Gastrocnemius medialis (tissue), 4 donors: ENCODE results near the gene OSBPL10. TPM values are rescaled to one million over a fixed set of nuclear protein-coding genes. Genes with fewer than 3 reads are reported as not detected.

Source experiments
- ATAC-seq, 2 donors: fragments of 150-250 bp; one replicate each; pipeline ENCODE4 v1.9.1; 2016
- DNase-seq, 2 donors: peaks; one replicate each; pipeline ENCODE4 v3.0.0-alpha.2; 2019
- H3K27ac ChIP-seq, 4 donors: fragments of 200-600 bp; sonication (generic); 1 replicate in 1 of 4; 2 replicates in 3 of 4; pipeline ENCODE4 v1.5.1; 2016 to 2018; ENCODE audit warnings: mild to moderate bottlenecking in 2 of 4, moderate library complexity in 1 of 4
- H3K27me3 ChIP-seq, 3 donors: fragments of 200-600 bp; sonication (generic) in 2 of 3; 1 replicate in 1 of 3; 2 replicates in 2 of 3; pipeline versions ENCODE4 v1.5.1 to v1.6.0; 2016 to 2019; ENCODE audit warnings: mild to moderate bottlenecking in 1 of 3, moderate library complexity in 1 of 3
- H3K36me3 ChIP-seq, 2 donors: fragments of 200-600 bp; sonication (generic) in 1 of 2; one replicate each; pipeline ENCODE4 v1.5.1; 2017 to 2018
- H3K4me1 ChIP-seq, 2 donors: fragments of 200-600 bp; sonication (generic) in 1 of 2; one replicate each; pipeline ENCODE4 v1.5.1; 2016 to 2017; ENCODE audit warnings: mild to moderate bottlenecking in 2 of 2
- H3K4me3 ChIP-seq, 4 donors: fragments of 200-600 bp; sonication (generic) in 3 of 4; 1 replicate in 1 of 4; 2 replicates in 3 of 4; pipeline ENCODE4 v1.5.1; 2016 to 2019; ENCODE audit warnings: mild to moderate bottlenecking in 2 of 4
- H3K9me3 ChIP-seq, 3 donors: fragments of 200-600 bp; sonication (generic) in 2 of 3; 1 replicate in 1 of 3; 2 replicates in 2 of 3; pipeline ENCODE4 v1.5.1; 2016 to 2019
- CTCF ChIP-seq, 5 experiments: fragments of 450-650 bp in 3 of 5; fragments of 200-600 bp in 2 of 5; sonication (generic) in 2 of 5; IDR thresholded peaks in 4 of 5; conservative IDR thresholded peaks in 1 of 5; 1 replicate in 4 of 5; 2 replicates in 1 of 5; pipeline ENCODE4 v1.5.1; 2016 to 2019; ENCODE audit warnings: antibody characterized with exemption in 5 of 5, mild to moderate bottlenecking in 3 of 5, moderate library complexity in 3 of 5
- POLR2A ChIP-seq, 2 donors: fragments of 450-650 bp; IDR thresholded peaks; one replicate each; pipeline ENCODE4 v1.6.1; 2017; ENCODE audit warnings: antibody characterized with exemption in 2 of 2, mild to moderate bottlenecking in 2 of 2, moderate library complexity in 2 of 2
- in situ Hi-C, 4 donors: fragments of 200-750 bp; cut with MboI; loops; one replicate each; pipeline versions ENCODE4 v1.15.0 to v1.8.0; 2017; ENCODE audit warnings: low sequenced_read_pairs in 4 of 4
- intact Hi-C: fragments of 100-400 bp; cut with DNase I; formaldehyde crosslinking; loops from one replicate; pipeline ENCODE4 v1.15.1; 2023; ENCODE audit warnings: low total_unique reads
- total RNA-seq, 4 donors: library from RNA; depleted of rRNA; stranded (reverse); fragments of >200 nt; gene quantifications; one replicate each; pipeline versions ENCODE4 v1.1.0 to v1.2.3, GENCODE V29; 2016

OSBPL10 gene
- total RNA-seq, 4 donors from 2014 or later, result 1.4 to 7.0 (median 3.8) TPM

- ATAC-seq, result no peak
- Histone ChIP-seq H3K9me3 (no peaks in the 10 kb centered on the region), H3K36me3 (no peaks in the 10 kb centered on the region), H3K4me3 (no peak overlapping the region), H3K27ac (no peak overlapping the region), H3K4me1 (no peaks in the 10 kb centered on the region), H3K27me3 (no peaks in the 10 kb centered on the region)
- in situ Hi-C loops (no loop called here), intact Hi-C loops (no loop called here)
- no peak for DNase-seq
- TF ChIP-seq POLR2A (IDR thresholded peaks at IDR 0.05) (no peak), CTCF (IDR thresholded peaks at IDR 0.05 in 4 of 5, conservative IDR thresholded peaks at IDR 0.05 in 1 of 5) (no peak)
Measured at GRCh38 chr3:31802981-31803740, 177.9 kb downstream of the OSBPL10 start.

DNA sequence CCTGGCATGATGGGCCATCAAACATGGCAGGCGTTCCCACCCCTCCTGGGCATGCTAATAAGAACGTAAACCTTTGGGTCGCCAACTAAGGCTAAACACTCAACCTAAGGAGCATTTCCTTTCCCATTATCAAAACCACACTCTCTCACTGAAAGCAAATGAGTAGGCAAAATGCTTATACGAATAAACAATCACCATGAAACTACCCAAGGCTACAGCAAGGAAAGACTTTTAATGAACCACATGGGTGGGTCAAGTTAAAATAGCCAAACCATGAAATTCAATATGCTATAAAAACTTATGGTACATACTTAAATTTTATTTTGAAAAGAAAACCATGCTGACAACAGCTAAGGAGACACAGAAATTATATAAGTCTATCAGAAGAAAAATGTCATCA, 180.6 kb downstream of the OSBPL10 start:
- H3K9me3 ChIP-seq, result no peaks in the 10 kb centered on the region
- ATAC-seq (no peak), DNase-seq (no peak)
- H3K4me3 ChIP-seq, result no peak overlapping the region
- H3K4me1 ChIP-seq, result no peaks in the 10 kb centered on the region
- TF ChIP-seq POLR2A (IDR thresholded peaks at IDR 0.05) (no peak), CTCF (IDR thresholded peaks at IDR 0.05 in 4 of 5, conservative IDR thresholded peaks at IDR 0.05 in 1 of 5) (no peak)
- H3K27me3 ChIP-seq, result no peaks in the 10 kb centered on the region
- intact Hi-C loops, result no loop called here
- H3K36me3 ChIP-seq, result no peaks in the 10 kb centered on the region
- in situ Hi-C loops, result no loop called here
- H3K27ac ChIP-seq, result no peak overlapping the region

DNA sequence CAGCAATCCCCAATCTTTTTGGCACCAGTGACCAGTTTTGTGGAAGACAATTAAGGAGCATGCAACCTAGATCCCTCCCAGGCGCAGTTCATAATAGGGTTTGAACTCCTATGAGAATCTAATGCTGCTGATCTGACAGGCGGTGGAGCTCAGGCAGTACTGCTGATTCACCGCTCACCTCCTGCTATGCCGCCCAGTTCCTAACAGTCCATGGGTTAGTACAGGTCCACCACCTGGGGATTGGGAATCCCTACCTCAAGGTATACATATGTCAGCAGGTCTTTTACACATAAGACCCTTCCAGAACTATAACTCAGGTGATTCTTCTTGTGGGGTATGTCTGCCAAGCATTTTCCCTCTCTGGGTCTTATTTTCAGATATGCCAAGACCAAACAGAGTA, 182.2 kb downstream of the OSBPL10 start:
- no peaks in the 10 kb centered on the region for H3K9me3 ChIP-seq
- H3K36me3 ChIP-seq, result no peaks in the 10 kb centered on the region
- no peak for ATAC-seq
- no peak overlapping the region for H3K4me3 ChIP-seq
- in situ Hi-C loops (no loop called here), intact Hi-C loops (no loop called here)
- H3K27me3 ChIP-seq, result no peaks in the 10 kb centered on the region
- DNase-seq, result no peak
- TF ChIP-seq POLR2A (IDR thresholded peaks at IDR 0.05), result no peak
- TF ChIP-seq CTCF (IDR thresholded peaks at IDR 0.05 in 4 of 5, conservative IDR thresholded peaks at IDR 0.05 in 1 of 5), result no peak
- no peak overlapping the region for H3K27ac ChIP-seq
- H3K4me1 ChIP-seq, result no peaks in the 10 kb centered on the region

- H3K36me3 ChIP-seq, result no peaks in the 10 kb centered on the region
- no peaks in the 10 kb centered on the region for H3K9me3 ChIP-seq
- no peak overlapping the region for H3K4me3 ChIP-seq
- H3K27me3 ChIP-seq, result no peaks in the 10 kb centered on the region
- intact Hi-C loops, result no loop called here
- ATAC-seq (no peak), DNase-seq (no peak)
- H3K27ac ChIP-seq, result no peak overlapping the region
- in situ Hi-C loops, result no loop called here
- peaks cover 5 to 6% of the 10 kb centered on the region in 2 donors for H3K4me1 ChIP-seq
- no peak for TF ChIP-seq POLR2A (IDR thresholded peaks at IDR 0.05)
- TF ChIP-seq CTCF (IDR thresholded peaks at IDR 0.05 in 4 of 5, conservative IDR thresholded peaks at IDR 0.05 in 1 of 5), result no peak
Measured at GRCh38 chr3:31793821-31794220, 187.2 kb downstream of the OSBPL10 start.

- peaks cover 5 to 6% of the 10 kb centered on the region in 2 donors for H3K4me1 ChIP-seq
- H3K27me3 ChIP-seq, result no peaks in the 10 kb centered on the region
- H3K36me3 ChIP-seq, result no peaks in the 10 kb centered on the region
- in situ Hi-C loops (no loop called here), intact Hi-C loops (no loop called here)
- no peak overlapping the region for H3K4me3 ChIP-seq
- ATAC-seq (no peak), DNase-seq (no peak)
- TF ChIP-seq POLR2A (IDR thresholded peaks at IDR 0.05) (no peak), CTCF (IDR thresholded peaks at IDR 0.05 in 4 of 5, conservative IDR thresholded peaks at IDR 0.05 in 1 of 5) (no peak)
- no peak overlapping the region for H3K27ac ChIP-seq
- H3K9me3 ChIP-seq, result no peaks in the 10 kb centered on the region
Measured at GRCh38 chr3:31791090-31791430, 190.0 kb downstream of the OSBPL10 start.
